Esophagus muscularis mucosa (tissue), 4 donors: ENCODE data around the gene MAPK4. TPM values are rescaled to one million over a fixed set of nuclear protein-coding genes. Genes with fewer than 3 reads are reported as not detected.

Experiments used
- DNase-seq: peaks from one replicate; pipeline ENCODE4 v3.0.0-alpha.2; 2017; ENCODE audit errors: extremely low spot score
- H3K27ac ChIP-seq, 4 donors: fragments of 200-600 bp; sonication (generic); replicated peaks in 1 of 4; 1 replicate in 3 of 4; 2 replicates in 1 of 4; pipeline ENCODE4 v1.5.1; 2016 to 2019; ENCODE audit warnings: mild to moderate bottlenecking in 1 of 4
- H3K27me3 ChIP-seq, 4 donors: fragments of 200-600 bp; sonication (generic); one replicate each; pipeline versions ENCODE4 v1.5.1 to v1.6.0; 2016 to 2019
- H3K36me3 ChIP-seq, 4 donors: fragments of 200-600 bp; sonication (generic); one replicate each; pipeline ENCODE4 v1.5.1; 2016 to 2019
- H3K4me1 ChIP-seq, 4 donors: fragments of 200-600 bp; sonication (generic); one replicate each; pipeline ENCODE4 v1.5.1; 2016 to 2019
- H3K4me3 ChIP-seq, 4 donors: fragments of 200-600 bp; sonication (generic); 1 replicate in 2 of 4; 2 replicates in 2 of 4; pipeline ENCODE4 v1.5.1; 2016 to 2019; ENCODE audit warnings: mild to moderate bottlenecking in 4 of 4, moderate library complexity in 1 of 4
- H3K9me3 ChIP-seq, 4 donors: fragments of 200-600 bp; sonication (generic); 1 replicate in 3 of 4; 2 replicates in 1 of 4; pipeline ENCODE4 v1.5.1; 2016 to 2019
- EP300 ChIP-seq: sonication (generic); formaldehyde crosslinking; IDR thresholded peaks from one replicate; pipeline ENCODE4 v1.6.1; 2017; ENCODE audit warnings: antibody characterized with exemption
- POLR2A ChIP-seq: fragments of 450-650 bp; IDR thresholded peaks from one replicate; pipeline ENCODE4 v1.6.1; 2017; ENCODE audit warnings: antibody characterized with exemption, moderate library complexity, mild to moderate bottlenecking, low read depth
- POLR2AphosphoS5 ChIP-seq, 2 donors: sonication (generic); formaldehyde crosslinking; IDR thresholded peaks; one replicate each; pipeline ENCODE4 v1.6.1; 2017; ENCODE audit warnings: antibody characterized with exemption in 2 of 2
- WGBS: methylation state at CpG from one replicate; pipeline ENCODE4 v1.1.5; 2018; 5-methylcytosine and 5-hydroxymethylcytosine counted together
- intact Hi-C: fragments of 100-400 bp; cut with DNase I; formaldehyde crosslinking; loops from one replicate; pipeline ENCODE4 v1.15.1; 2023
- total RNA-seq, 4 donors: library from RNA; depleted of rRNA; stranded (reverse); fragments of >200 nt; gene quantifications; one replicate each; pipeline versions ENCODE4 v1.1.0 to v1.2.1, GENCODE V29; 2016
- TF ChIP-seq, protein P1 (sequence below), 3 experiments: fragments of 200-600 bp in 2 of 3; fragments of 450-650 bp in 1 of 3; sonication (generic) in 2 of 3; IDR thresholded peaks; one replicate each; pipeline ENCODE4 v1.5.1; 2017 to 2019; ENCODE audit warnings: antibody characterized with exemption in 3 of 3, mild to moderate bottlenecking in 2 of 3, moderate library complexity in 1 of 3

MAPK4 gene
- total RNA-seq, 4 donors from 2014 or later: 6.2 to 14.5 (median 9.6) TPM

GRCh38 chr18:50696929-50697328 lies 137.0 kb downstream of the MAPK4 start:
- H3K27ac ChIP-seq: no peak overlapping the region
- TF ChIP-seq POLR2A (no peak), EP300 (no peak), POLR2AphosphoS5 (IDR thresholded peaks at IDR 0.05) (no peak)
- TF ChIP-seq, protein P1, sequence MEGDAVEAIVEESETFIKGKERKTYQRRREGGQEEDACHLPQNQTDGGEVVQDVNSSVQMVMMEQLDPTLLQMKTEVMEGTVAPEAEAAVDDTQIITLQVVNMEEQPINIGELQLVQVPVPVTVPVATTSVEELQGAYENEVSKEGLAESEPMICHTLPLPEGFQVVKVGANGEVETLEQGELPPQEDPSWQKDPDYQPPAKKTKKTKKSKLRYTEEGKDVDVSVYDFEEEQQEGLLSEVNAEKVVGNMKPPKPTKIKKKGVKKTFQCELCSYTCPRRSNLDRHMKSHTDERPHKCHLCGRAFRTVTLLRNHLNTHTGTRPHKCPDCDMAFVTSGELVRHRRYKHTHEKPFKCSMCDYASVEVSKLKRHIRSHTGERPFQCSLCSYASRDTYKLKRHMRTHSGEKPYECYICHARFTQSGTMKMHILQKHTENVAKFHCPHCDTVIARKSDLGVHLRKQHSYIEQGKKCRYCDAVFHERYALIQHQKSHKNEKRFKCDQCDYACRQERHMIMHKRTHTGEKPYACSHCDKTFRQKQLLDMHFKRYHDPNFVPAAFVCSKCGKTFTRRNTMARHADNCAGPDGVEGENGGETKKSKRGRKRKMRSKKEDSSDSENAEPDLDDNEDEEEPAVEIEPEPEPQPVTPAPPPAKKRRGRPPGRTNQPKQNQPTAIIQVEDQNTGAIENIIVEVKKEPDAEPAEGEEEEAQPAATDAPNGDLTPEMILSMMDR (IDR thresholded peaks at IDR 0.05): no peak
- no peaks in the 10 kb centered on the region for H3K36me3 ChIP-seq
- no peaks in the 10 kb centered on the region for H3K4me1 ChIP-seq
- intact Hi-C loops: no loop called here
- H3K27me3 ChIP-seq: no peaks in the 10 kb centered on the region
- H3K4me3 ChIP-seq: no peak overlapping the region
- H3K9me3 ChIP-seq: no peaks in the 10 kb centered on the region
- WGBS: 94% methylated on average over 4 of the region's 4 CpGs
- DNase-seq: no peak

- DNase-seq: no peak
- Histone ChIP-seq H3K36me3 (no peaks in the 10 kb centered on the region), H3K9me3 (no peaks in the 10 kb centered on the region), H3K27me3 (no peaks in the 10 kb centered on the region), H3K27ac (no peak overlapping the region), H3K4me1 (no peaks in the 10 kb centered on the region), H3K4me3 (no peak overlapping the region)
- intact Hi-C loops: no loop called here
- WGBS: 100% methylated on average over 1 of the region's 1 CpG
- TF ChIP-seq POLR2AphosphoS5 (IDR thresholded peaks at IDR 0.05): no peak
- TF ChIP-seq EP300: no peak
- no peak for TF ChIP-seq POLR2A
- TF ChIP-seq, protein P1 (IDR thresholded peaks at IDR 0.05): no peak
Observed at GRCh38 chr18:50697509-50697908, 137.6 kb downstream of the MAPK4 start.

GRCh38 chr18:50700245-50701165 lies 140.6 kb downstream of the MAPK4 start:
- 85% methylated on average over 9 of the region's 9 CpGs for WGBS
- Histone ChIP-seq H3K27me3 (no peaks in the 10 kb centered on the region), H3K27ac (no peak overlapping the region), H3K4me1 (no peaks in the 10 kb centered on the region), H3K9me3 (no peaks in the 10 kb centered on the region), H3K4me3 (no peak overlapping the region), H3K36me3 (no peaks in the 10 kb centered on the region)
- TF ChIP-seq POLR2AphosphoS5 (IDR thresholded peaks at IDR 0.05) (no peak), EP300 (no peak), POLR2A (no peak)
- TF ChIP-seq, protein P1 (IDR thresholded peaks at IDR 0.05): no peak
- DNase-seq: no peak
- intact Hi-C loops: no loop called here

DNA sequence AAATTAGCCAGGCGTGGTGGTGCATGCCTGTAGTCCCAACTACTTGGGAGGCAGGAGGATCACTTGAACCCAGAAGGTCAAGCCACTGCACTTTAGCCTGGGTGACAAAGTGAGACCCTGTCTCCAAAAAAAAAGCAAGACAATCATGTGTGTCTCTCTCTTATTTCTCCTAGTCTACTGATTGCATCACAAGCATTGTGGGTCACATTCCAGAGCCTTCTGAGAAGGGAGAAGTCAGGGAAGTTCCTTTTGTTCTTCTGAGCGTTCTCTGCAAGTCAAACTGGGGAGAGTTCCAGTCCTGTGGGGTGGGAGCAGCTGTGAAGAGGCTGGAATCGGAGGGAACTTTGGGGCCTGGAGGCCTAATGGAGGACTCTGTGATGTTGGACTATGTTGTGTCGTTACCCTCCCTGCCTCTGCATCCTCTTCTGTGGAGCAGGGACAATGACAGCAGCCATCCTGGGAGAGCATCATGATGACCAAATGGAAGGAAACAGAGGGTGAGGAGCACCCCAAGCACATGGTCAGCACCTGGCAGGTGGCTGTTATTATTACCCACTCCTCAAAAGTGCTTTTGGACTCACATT lies 144.6 kb downstream of the MAPK4 start:
- DNase-seq: no peak
- WGBS: 89% methylated on average over 4 of the region's 4 CpGs
- Histone ChIP-seq H3K9me3 (no peaks in the 10 kb centered on the region), H3K4me1 (peaks cover 0 to 18% (median 14%) of the 10 kb centered on the region in 4 donors), H3K27ac (no peak overlapping the region), H3K36me3 (no peaks in the 10 kb centered on the region), H3K27me3 (no peaks in the 10 kb centered on the region), H3K4me3 (no peak overlapping the region)
- TF ChIP-seq EP300 (no peak), POLR2AphosphoS5 (IDR thresholded peaks at IDR 0.05) (no peak), POLR2A (no peak)
- TF ChIP-seq, protein P1 (IDR thresholded peaks at IDR 0.05): no peak
- intact Hi-C loops: no loop called here
